PC-3 (cell line): ENCODE results near the gene BCKDHB. TPM values are rescaled to one million over a fixed set of nuclear protein-coding genes. Genes with fewer than 3 reads are reported as not detected.

Experiments
- ATAC-seq: fragments of 200-7000 bp; cut with Tn5 transposase; 2 replicates; pipeline ENCODE4 v1.9.1; 2020; ENCODE audit warnings: mild to moderate bottlenecking, moderate library complexity
- BruUV-seq: library from RNA; stranded (reverse); fragments of 400-500 nt; replicated peaks from 2 replicates; lab custom pipeline; 2021; lab: Mats Ljungman, UMichigan
- CTCF ChIA-PET: fragments of 300-600 bp; sonication (Branson Sonifier 250); formaldehyde crosslinking; loops from one replicate; lab custom pipeline; 2022; ENCODE audit warnings: antibody characterized with exemption; lab: Charles Lee
- POLR2A ChIA-PET: fragments of 300-600 bp; sonication (Branson Sonifier 250); formaldehyde crosslinking; loops from one replicate; lab custom pipeline; 2022; ENCODE audit warnings: antibody characterized with exemption; ENCODE audit not compliant: unreplicated experiment; lab: Charles Lee
- DNase-seq: peaks from one replicate; pipeline ENCODE4 v3.0.0-alpha.2; 2015
- H2AFZ ChIP-seq: fragments of 300-600 bp; sonication (generic); 2 replicates; pipeline ENCODE4 v1.6.0; 2016; ENCODE audit warnings: antibody characterized with exemption, low read length
- H3F3A ChIP-seq: fragments of 300-600 bp; sonication (generic); one replicate; pipeline ENCODE4 v1.6.0; 2017; ENCODE audit warnings: antibody characterized with exemption, low read length, control low read depth, mild to moderate bottlenecking; ENCODE audit not compliant: unreplicated experiment
- H3K27ac ChIP-seq: fragments of 300-600 bp; sonication (generic); 2 replicates; pipeline ENCODE4 v1.5.1; 2016; ENCODE audit warnings: mild to moderate bottlenecking, low read length
- H3K27me3 ChIP-seq: fragments of 300-600 bp; sonication (generic); 2 replicates; pipeline ENCODE4 v1.6.1; 2016; ENCODE audit warnings: low read length, mixed read lengths
- H3K36me3 ChIP-seq: fragments of 300-600 bp; sonication (generic); 2 replicates; pipeline ENCODE4 v1.6.1; 2016; ENCODE audit warnings: low read depth, mixed run types, low read length, mixed read lengths
- H3K4me1 ChIP-seq: fragments of 300-600 bp; sonication (generic); 2 replicates; pipeline ENCODE4 v1.5.1; 2016; ENCODE audit warnings: low read length; ENCODE audit not compliant: insufficient read depth
- H3K4me2 ChIP-seq: fragments of 300-600 bp; sonication (generic); 2 replicates; pipeline ENCODE4 v1.6.0; 2016; ENCODE audit warnings: low read length
- H3K4me3 ChIP-seq: fragments of 300-600 bp; sonication (generic); 2 replicates; pipeline ENCODE4 v1.5.1; 2016; ENCODE audit warnings: mild to moderate bottlenecking, low read length, mixed read lengths
- H3K79me2 ChIP-seq: fragments of 300-600 bp; sonication (generic); 2 replicates; pipeline ENCODE4 v1.6.1; 2017; ENCODE audit warnings: low read length, mixed read lengths
- H3K9ac ChIP-seq: fragments of 300-600 bp; sonication (generic); 2 replicates; pipeline ENCODE4 v1.6.0; 2016; ENCODE audit warnings: mild to moderate bottlenecking, low read length
- H3K9me2 ChIP-seq: fragments of 300-600 bp; sonication (generic); replicated peaks from 2 replicates; pipeline ENCODE4 v1.6.1; 2016; ENCODE audit warnings: mixed run types, low read length, mixed read lengths
- H3K9me3 ChIP-seq: fragments of 300-600 bp; sonication (generic); 2 replicates; pipeline ENCODE4 v1.6.1; 2016; ENCODE audit warnings: low read length, mixed read lengths
- H4K20me1 ChIP-seq: fragments of 300-600 bp; sonication (generic); 2 replicates; pipeline ENCODE4 v1.6.1; 2016; ENCODE audit warnings: low read length, mixed read lengths
- EZH2 ChIP-seq: fragments of 300-600 bp; sonication (generic); IDR thresholded peaks from one replicate; pipeline ENCODE4 v1.6.1; 2017; ENCODE audit warnings: antibody characterized with exemption, mild to moderate bottlenecking, low read length; ENCODE audit not compliant: unreplicated experiment
- EZH2phosphoT487 ChIP-seq: fragments of 300-600 bp; sonication (generic); IDR thresholded peaks from 2 replicates; pipeline ENCODE4 v1.6.1; 2018; ENCODE audit warnings: mild to moderate bottlenecking, antibody characterized with exemption, low read length, borderline replicate concordance
- intact Hi-C: fragments of 100-400 bp; cut with micrococcal nuclease; formaldehyde crosslinking; loops from 2 replicates; pipeline ENCODE4 v1.9.0; 2023
- total RNA-seq: library from RNA; depleted of rRNA; stranded (reverse); fragments of >200 nt; gene quantifications from 2 replicates; pipeline ENCODE4 v1.2.3, GENCODE V29; 2014
- TF ChIP-seq, protein P1 (sequence below): fragments of 300-600 bp; sonication (generic); conservative IDR thresholded peaks from 2 replicates; pipeline ENCODE4 v1.5.1; 2017; ENCODE audit warnings: antibody characterized with exemption, low read depth, mild to moderate bottlenecking, low read length

BCKDHB gene
- total RNA-seq, 1 experiment from 2014 or later: 9.9 TPM

DNA sequence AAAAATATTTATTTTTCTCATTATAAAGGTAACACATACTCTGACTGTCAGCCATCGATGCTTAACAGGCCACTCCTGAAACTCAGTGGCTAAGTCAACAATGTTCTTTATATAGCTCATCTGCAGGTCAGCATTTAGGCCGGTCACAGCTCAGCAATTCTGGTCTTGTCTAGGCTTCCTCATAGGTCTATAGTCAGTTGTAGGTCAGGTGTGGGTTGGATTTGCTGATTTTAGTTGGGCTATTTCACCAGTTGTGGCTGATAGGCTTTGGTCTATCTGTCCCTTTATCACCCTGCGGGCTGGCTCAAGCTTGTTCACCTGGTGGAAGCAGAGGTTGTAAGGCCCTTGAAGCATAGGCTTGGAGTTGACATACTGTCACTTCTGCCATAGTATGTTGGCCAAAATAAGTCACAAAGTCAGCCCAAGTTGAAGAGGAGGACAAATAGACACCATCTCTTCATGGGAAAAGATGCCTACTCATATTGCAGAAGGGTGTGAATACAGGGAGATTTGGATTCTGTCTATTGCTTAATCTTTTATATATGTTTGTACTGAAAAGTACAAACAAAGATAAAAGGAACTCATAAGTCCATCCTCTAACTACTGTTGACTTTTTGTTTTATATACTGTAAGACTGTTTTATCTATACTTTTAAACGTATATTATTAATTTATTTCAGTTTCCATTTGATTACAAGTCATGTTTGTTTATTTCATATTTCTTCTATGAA is 75.0 kb downstream of the BCKDHB start:
- POLR2A ChIA-PET: no interaction called here
- Histone ChIP-seq H3K27ac (peak overlapping the region; percentile 91), H3K9me3 (no peaks in the 10 kb centered on the region), H3K4me1 (peaks cover 29% of the 10 kb centered on the region), H3K36me3 (no peaks in the 10 kb centered on the region), H3K4me3 (peak overlapping the region; percentile 39; the same call in 1 of the 2 replicates), H3F3A (no peaks in the 10 kb centered on the region), H3K79me2 (no peaks in the 10 kb centered on the region), H3K4me2 (peak overlapping the region; percentile 73), H2AFZ (no peak overlapping the region), H3K9me2 (no peaks in the 10 kb centered on the region), H3K27me3 (no peaks in the 10 kb centered on the region), H4K20me1 (no peaks in the 10 kb centered on the region), H3K9ac (peak overlapping the region; percentile 37; the same call in 1 of the 2 replicates)
- intact Hi-C loops: no loop called here
- CTCF ChIA-PET: no interaction called here
- ATAC-seq (peak; percentile 72), DNase-seq (peak; percentile 27)
- no TSS peak for BruUV-seq
- TF ChIP-seq EZH2phosphoT487 (no peak), EZH2 (no peak)
- TF ChIP-seq, protein P1, sequence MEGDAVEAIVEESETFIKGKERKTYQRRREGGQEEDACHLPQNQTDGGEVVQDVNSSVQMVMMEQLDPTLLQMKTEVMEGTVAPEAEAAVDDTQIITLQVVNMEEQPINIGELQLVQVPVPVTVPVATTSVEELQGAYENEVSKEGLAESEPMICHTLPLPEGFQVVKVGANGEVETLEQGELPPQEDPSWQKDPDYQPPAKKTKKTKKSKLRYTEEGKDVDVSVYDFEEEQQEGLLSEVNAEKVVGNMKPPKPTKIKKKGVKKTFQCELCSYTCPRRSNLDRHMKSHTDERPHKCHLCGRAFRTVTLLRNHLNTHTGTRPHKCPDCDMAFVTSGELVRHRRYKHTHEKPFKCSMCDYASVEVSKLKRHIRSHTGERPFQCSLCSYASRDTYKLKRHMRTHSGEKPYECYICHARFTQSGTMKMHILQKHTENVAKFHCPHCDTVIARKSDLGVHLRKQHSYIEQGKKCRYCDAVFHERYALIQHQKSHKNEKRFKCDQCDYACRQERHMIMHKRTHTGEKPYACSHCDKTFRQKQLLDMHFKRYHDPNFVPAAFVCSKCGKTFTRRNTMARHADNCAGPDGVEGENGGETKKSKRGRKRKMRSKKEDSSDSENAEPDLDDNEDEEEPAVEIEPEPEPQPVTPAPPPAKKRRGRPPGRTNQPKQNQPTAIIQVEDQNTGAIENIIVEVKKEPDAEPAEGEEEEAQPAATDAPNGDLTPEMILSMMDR: no peak

DNA sequence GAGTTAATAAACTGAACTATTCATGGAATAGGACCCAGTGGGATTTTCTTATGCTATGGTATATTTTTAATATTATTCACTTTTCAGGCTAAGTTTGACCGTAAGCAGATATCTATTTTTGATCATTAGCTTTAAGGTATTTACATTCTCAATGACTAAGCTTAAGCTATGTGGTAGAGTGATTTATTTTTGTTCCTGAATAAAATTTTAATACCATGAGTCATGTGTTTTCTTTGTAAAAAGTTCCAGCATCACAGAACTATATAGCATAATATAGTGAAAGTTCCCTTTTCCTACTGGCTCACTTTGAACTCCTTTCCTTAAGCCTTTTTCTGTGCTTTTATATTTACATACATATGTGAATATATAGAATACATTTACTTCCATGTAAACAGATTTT is 75.8 kb downstream of the BCKDHB start:
- H3F3A ChIP-seq: no peaks in the 10 kb centered on the region
- no peaks in the 10 kb centered on the region for H3K36me3 ChIP-seq
- CTCF ChIA-PET: interaction anchor here (0.6 kb wide), 1 partner anchor 553 kb away, joined by 3 read pairs; no protein-coding TSS in a partner anchor
- H3K9ac ChIP-seq: peak overlapping the region; percentile 37; the same call in 1 of the 2 replicates
- no TSS peak for BruUV-seq
- H2AFZ ChIP-seq: no peak overlapping the region
- H3K4me1 ChIP-seq: peaks cover 29% of the 10 kb centered on the region
- no peaks in the 10 kb centered on the region for H3K9me2 ChIP-seq
- no peaks in the 10 kb centered on the region for H4K20me1 ChIP-seq
- POLR2A ChIA-PET: no interaction called here
- ATAC-seq (peak; percentile 88), DNase-seq (peak; percentile 70)
- H3K4me3 ChIP-seq: peak overlapping the region; percentile 39; the same call in 1 of the 2 replicates
- peak overlapping the region; percentile 91 for H3K27ac ChIP-seq
- H3K27me3 ChIP-seq: no peaks in the 10 kb centered on the region
- H3K9me3 ChIP-seq: no peaks in the 10 kb centered on the region
- no peaks in the 10 kb centered on the region for H3K79me2 ChIP-seq
- intact Hi-C loops: no loop called here
- TF ChIP-seq, protein P1: no peak
- no peak for TF ChIP-seq EZH2
- no peak for TF ChIP-seq EZH2phosphoT487
- H3K4me2 ChIP-seq: peak overlapping the region; percentile 73
